ENCODE data around the gene STK32C.
"Not testable (repeated sequence)": the region's sequence is repeated elsewhere in the genome, so short reads cannot be mapped to it uniquely, and the experiment has no call there.

The STK32C gene

GRCh38 chr10:132275426-132276178, 32.1 kb downstream of the STK32C start:
- DNase-seq: no peak
- intact Hi-C loops (cut with DNase I): no loop called here

- intact Hi-C loops (cut with DNase I): no loop called here
- no peak for DNase-seq
Measured at GRCh38 chr10:132274986-132275385, 32.8 kb downstream of the STK32C start.

GRCh38 chr10:132274581-132274980, 33.2 kb downstream of the STK32C start:
- DNase-seq: peak in 33 of 42 donors; percentile 22 to 88 (median 66)
- intact Hi-C loops (cut with DNase I): no loop called here

- intact Hi-C loops (cut with DNase I): no loop called here
- no peak for DNase-seq
Measured at GRCh38 chr10:132273966-132274365, 33.8 kb downstream of the STK32C start.

GRCh38 chr10:132273304-132273944, 34.3 kb downstream of the STK32C start:
- intact Hi-C loops (cut with DNase I): no loop called here
- no peak for DNase-seq

- intact Hi-C loops (cut with DNase I): no loop called here
- DNase-seq: peak in 7 of 42 donors; percentile 22 to 59 (median 38)
Measured at GRCh38 chr10:132272231-132272971, 35.3 kb downstream of the STK32C start.

GRCh38 chr10:132271458-132272230, 36.1 kb downstream of the STK32C start:
- intact Hi-C loops (cut with DNase I): no loop called here
- no peak for DNase-seq

GRCh38 chr10:132270721-132271457, 36.9 kb downstream of the STK32C start:
- no peak for DNase-seq
- intact Hi-C loops (cut with DNase I): no loop called here

GRCh38 chr10:132270256-132270655, 37.5 kb downstream of the STK32C start:
- intact Hi-C loops (cut with DNase I): no loop called here

GRCh38 chr10:132269266-132270230, 38.2 kb downstream of the STK32C start:
- intact Hi-C loops (cut with DNase I): no loop called here
- DNase-seq: no peak

More at GRCh38 chr10:132270256-132270655, 37.5 kb downstream of the STK32C start:
- no peak for DNase-seq

- intact Hi-C loops (cut with DNase I); DNase-seq: not testable (repeated sequence)
Measured at GRCh38 chr10:132267916-132268315, 39.8 kb downstream of the STK32C start.

- no peak for DNase-seq
- intact Hi-C loops (cut with DNase I): no loop called here
Measured at GRCh38 chr10:132266594-132267161, 41.1 kb downstream of the STK32C start.

GRCh38 chr10:132265890-132266496, 41.8 kb downstream of the STK32C start:
- no peak for DNase-seq
- intact Hi-C loops (cut with DNase I): no loop called here

- intact Hi-C loops (cut with DNase I): no loop called here
- peak in 2 of 42 donors; percentile 33 to 35 for DNase-seq
Measured at GRCh38 chr10:132264966-132265889, 42.5 kb downstream of the STK32C start.

GRCh38 chr10:132264306-132264950, 43.3 kb downstream of the STK32C start:
- intact Hi-C loops (cut with DNase I): no loop called here

More at GRCh38 chr10:132264306-132264950, 43.3 kb downstream of the STK32C start:
- DNase-seq: peak in 9 of 42 donors; percentile 37 to 58 (median 45)
